Neural cell (in vitro differentiated cells): ENCODE data around the gene PIGK. TPM values are rescaled to one million over a fixed set of nuclear protein-coding genes. Genes with fewer than 3 reads are reported as not detected.

Experiments used
- H2AFZ ChIP-seq: fragments of 200-600, 300-800 bp; sonication (generic), shearing (Covaris generic); 2 replicates; pipeline ENCODE4 v1.6.0; 2014; ENCODE audit warnings: low read depth, mild to moderate bottlenecking, antibody characterized with exemption, low read length, moderate library complexity
- H3F3A ChIP-seq: fragments of 200-600 bp; shearing (Covaris generic); 2 replicates; pipeline ENCODE4 v1.6.1; 2016; ENCODE audit warnings: mild to moderate bottlenecking, moderate library complexity, mixed read lengths, antibody characterized with exemption, low read length; ENCODE audit not compliant: insufficient read depth, poor library complexity, severe bottlenecking
- H3K27ac ChIP-seq: fragments of 200-600, 300-800 bp; sonication (generic), shearing (Covaris generic); 2 replicates; pipeline ENCODE4 v1.5.1; 2014; ENCODE audit warnings: mild to moderate bottlenecking, low read length, moderate library complexity
- H3K27me3 ChIP-seq: fragments of 300-800, 200-600 bp; sonication (generic), shearing (Covaris generic); 2 replicates; pipeline ENCODE4 v1.6.0; 2014; ENCODE audit warnings: mild to moderate bottlenecking, low read depth, low read length, moderate library complexity; ENCODE audit not compliant: insufficient read depth
- H3K36me3 ChIP-seq: fragments of 300-800, 200-600 bp; sonication (generic), shearing (Covaris generic); 2 replicates; pipeline ENCODE4 v1.5.1; 2014; ENCODE audit warnings: mild to moderate bottlenecking, antibody characterized with exemption, low read length, moderate library complexity; ENCODE audit not compliant: insufficient read depth
- H3K4me2 ChIP-seq: fragments of 300-800, 200-600 bp; sonication (generic), shearing (Covaris generic); 2 replicates; pipeline ENCODE4 v1.6.0; 2014; ENCODE audit warnings: mild to moderate bottlenecking, low read length
- H3K4me3 ChIP-seq: fragments of 300-800, 200-600 bp; sonication (generic), shearing (Covaris generic); 2 replicates; pipeline ENCODE4 v1.5.1; 2014; ENCODE audit warnings: mild to moderate bottlenecking, low read length, moderate library complexity
- H3K79me2 ChIP-seq: fragments of 200-600 bp; shearing (Covaris generic); replicated peaks from 2 replicates; pipeline ENCODE4 v1.6.0; 2014; ENCODE audit warnings: mild to moderate bottlenecking, low read length, moderate library complexity; ENCODE audit not compliant: insufficient read depth
- H3K9ac ChIP-seq: fragments of 300-800, 200-600 bp; sonication (generic), shearing (Covaris generic); 2 replicates; pipeline ENCODE4 v1.6.1; 2016; ENCODE audit warnings: mild to moderate bottlenecking, low read length, mixed read lengths
- H3K9me2 ChIP-seq: fragments of 200-600 bp; shearing (Covaris generic); 2 replicates; pipeline ENCODE4 v1.6.1; 2016; ENCODE audit warnings: mild to moderate bottlenecking, low read length, mixed read lengths; ENCODE audit not compliant: insufficient read depth
- H3K9me3 ChIP-seq: fragments of 200-600, 300-800 bp; sonication (generic), shearing (Covaris generic); 2 replicates; pipeline ENCODE4 v1.6.1; 2016; ENCODE audit warnings: mild to moderate bottlenecking, mixed run types, low read length, moderate library complexity, mixed read lengths
- H4K20me1 ChIP-seq: fragments of 200-600 bp; shearing (Covaris generic); 2 replicates; pipeline ENCODE4 v1.6.1; 2016; ENCODE audit warnings: mild to moderate bottlenecking, mixed run types; ENCODE audit not compliant: insufficient read depth
- EP300 ChIP-seq: fragments of 450-650 bp; conservative IDR thresholded peaks from 2 replicates; pipeline ENCODE4 v1.6.1; 2014; ENCODE audit warnings: antibody characterized with exemption, mild to moderate bottlenecking, moderate library complexity; ENCODE audit not compliant: poor library complexity, severe bottlenecking
- EZH2 ChIP-seq: fragments of 200-600, 300-800 bp; shearing (Covaris generic), sonication (generic); IDR thresholded peaks from 2 replicates; pipeline ENCODE4 v1.6.1; 2014; ENCODE audit warnings: antibody characterized with exemption, low read length, borderline replicate concordance, mild to moderate bottlenecking; ENCODE audit not compliant: insufficient read depth, poor library complexity, severe bottlenecking
- MXI1 ChIP-seq: fragments of 450-650 bp; conservative IDR thresholded peaks from 2 replicates; pipeline ENCODE4 v1.6.1; 2014; ENCODE audit warnings: antibody characterized with exemption, mild to moderate bottlenecking; ENCODE audit not compliant: poor library complexity, severe bottlenecking
- POLR2AphosphoS5 ChIP-seq: IDR thresholded peaks from 2 replicates; pipeline ENCODE4 v1.6.1; 2012
- RAD21 ChIP-seq: fragments of 450-650 bp; conservative IDR thresholded peaks from 2 replicates; pipeline ENCODE4 v1.6.1; 2014; ENCODE audit warnings: antibody characterized with exemption, mild to moderate bottlenecking, moderate library complexity
- SMC3 ChIP-seq: fragments of 450-650 bp; conservative IDR thresholded peaks from 2 replicates; pipeline ENCODE4 v1.6.1; 2014; ENCODE audit warnings: antibody characterized with exemption, mild to moderate bottlenecking, moderate library complexity; ENCODE audit not compliant: poor library complexity
- TAF1 ChIP-seq: IDR thresholded peaks from 2 replicates; pipeline ENCODE4 v1.6.1; 2012; ENCODE audit warnings: low read depth
- polyA plus RNA-seq: library from polyadenylated mRNA; depleted of rRNA; stranded (reverse); fragments of >200 nt; gene quantifications from 2 replicates; pipeline ENCODE4 v1.2.3, GENCODE V29; 2014
- TF ChIP-seq, protein P1 (sequence below): IDR thresholded peaks from 2 replicates; pipeline ENCODE4 v1.6.1; 2012; ENCODE audit warnings: borderline replicate concordance
- TF ChIP-seq, protein P2 (sequence below): fragments of 450-650 bp; IDR thresholded peaks from 2 replicates; pipeline ENCODE4 v1.5.1; 2014; ENCODE audit warnings: antibody characterized with exemption, mild to moderate bottlenecking, moderate library complexity; ENCODE audit not compliant: poor library complexity, severe bottlenecking

Gene PIGK
- polyA plus RNA-seq, 1 donor from 2014 or later, result 24.3 TPM

DNA sequence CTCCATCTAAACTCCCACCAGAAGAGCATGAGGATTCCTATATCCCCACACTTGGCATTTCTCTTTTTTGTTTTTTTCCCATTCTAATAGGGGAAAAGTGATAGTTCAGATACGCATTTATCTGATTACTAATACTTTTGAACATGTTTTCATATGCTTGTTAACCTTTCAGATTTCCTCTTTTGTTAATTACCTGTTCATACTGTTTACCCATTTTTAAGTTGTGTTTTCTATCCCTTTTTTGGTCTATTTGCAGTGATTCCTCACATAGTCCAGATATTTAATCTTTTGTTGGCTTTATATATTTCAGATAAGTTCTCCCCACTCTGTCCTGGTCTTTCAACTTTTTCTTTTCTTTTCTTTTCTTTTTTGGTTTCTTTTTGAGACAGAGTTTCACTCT lies 13.6 kb upstream of the PIGK start:
- no peak overlapping the region for H3K4me3 ChIP-seq
- H3K27ac ChIP-seq, result no peak overlapping the region
- no peaks in the 10 kb centered on the region for H3F3A ChIP-seq
- no peaks in the 10 kb centered on the region for H3K9me2 ChIP-seq
- no peaks in the 10 kb centered on the region for H3K9me3 ChIP-seq
- no peak overlapping the region for H3K4me2 ChIP-seq
- TF ChIP-seq, protein P1, sequence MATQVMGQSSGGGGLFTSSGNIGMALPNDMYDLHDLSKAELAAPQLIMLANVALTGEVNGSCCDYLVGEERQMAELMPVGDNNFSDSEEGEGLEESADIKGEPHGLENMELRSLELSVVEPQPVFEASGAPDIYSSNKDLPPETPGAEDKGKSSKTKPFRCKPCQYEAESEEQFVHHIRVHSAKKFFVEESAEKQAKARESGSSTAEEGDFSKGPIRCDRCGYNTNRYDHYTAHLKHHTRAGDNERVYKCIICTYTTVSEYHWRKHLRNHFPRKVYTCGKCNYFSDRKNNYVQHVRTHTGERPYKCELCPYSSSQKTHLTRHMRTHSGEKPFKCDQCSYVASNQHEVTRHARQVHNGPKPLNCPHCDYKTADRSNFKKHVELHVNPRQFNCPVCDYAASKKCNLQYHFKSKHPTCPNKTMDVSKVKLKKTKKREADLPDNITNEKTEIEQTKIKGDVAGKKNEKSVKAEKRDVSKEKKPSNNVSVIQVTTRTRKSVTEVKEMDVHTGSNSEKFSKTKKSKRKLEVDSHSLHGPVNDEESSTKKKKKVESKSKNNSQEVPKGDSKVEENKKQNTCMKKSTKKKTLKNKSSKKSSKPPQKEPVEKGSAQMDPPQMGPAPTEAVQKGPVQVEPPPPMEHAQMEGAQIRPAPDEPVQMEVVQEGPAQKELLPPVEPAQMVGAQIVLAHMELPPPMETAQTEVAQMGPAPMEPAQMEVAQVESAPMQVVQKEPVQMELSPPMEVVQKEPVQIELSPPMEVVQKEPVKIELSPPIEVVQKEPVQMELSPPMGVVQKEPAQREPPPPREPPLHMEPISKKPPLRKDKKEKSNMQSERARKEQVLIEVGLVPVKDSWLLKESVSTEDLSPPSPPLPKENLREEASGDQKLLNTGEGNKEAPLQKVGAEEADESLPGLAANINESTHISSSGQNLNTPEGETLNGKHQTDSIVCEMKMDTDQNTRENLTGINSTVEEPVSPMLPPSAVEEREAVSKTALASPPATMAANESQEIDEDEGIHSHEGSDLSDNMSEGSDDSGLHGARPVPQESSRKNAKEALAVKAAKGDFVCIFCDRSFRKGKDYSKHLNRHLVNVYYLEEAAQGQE, result no peak
- TF ChIP-seq, protein P2, sequence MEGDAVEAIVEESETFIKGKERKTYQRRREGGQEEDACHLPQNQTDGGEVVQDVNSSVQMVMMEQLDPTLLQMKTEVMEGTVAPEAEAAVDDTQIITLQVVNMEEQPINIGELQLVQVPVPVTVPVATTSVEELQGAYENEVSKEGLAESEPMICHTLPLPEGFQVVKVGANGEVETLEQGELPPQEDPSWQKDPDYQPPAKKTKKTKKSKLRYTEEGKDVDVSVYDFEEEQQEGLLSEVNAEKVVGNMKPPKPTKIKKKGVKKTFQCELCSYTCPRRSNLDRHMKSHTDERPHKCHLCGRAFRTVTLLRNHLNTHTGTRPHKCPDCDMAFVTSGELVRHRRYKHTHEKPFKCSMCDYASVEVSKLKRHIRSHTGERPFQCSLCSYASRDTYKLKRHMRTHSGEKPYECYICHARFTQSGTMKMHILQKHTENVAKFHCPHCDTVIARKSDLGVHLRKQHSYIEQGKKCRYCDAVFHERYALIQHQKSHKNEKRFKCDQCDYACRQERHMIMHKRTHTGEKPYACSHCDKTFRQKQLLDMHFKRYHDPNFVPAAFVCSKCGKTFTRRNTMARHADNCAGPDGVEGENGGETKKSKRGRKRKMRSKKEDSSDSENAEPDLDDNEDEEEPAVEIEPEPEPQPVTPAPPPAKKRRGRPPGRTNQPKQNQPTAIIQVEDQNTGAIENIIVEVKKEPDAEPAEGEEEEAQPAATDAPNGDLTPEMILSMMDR, result no peak
- TF ChIP-seq TAF1, result no peak
- TF ChIP-seq MXI1, result no peak
- TF ChIP-seq EP300, result no peak
- TF ChIP-seq EZH2, result no peak
- TF ChIP-seq POLR2AphosphoS5, result no peak
- TF ChIP-seq RAD21, result no peak
- no peak for TF ChIP-seq SMC3
- H3K9ac ChIP-seq, result no peak overlapping the region
- no peaks in the 10 kb centered on the region for H4K20me1 ChIP-seq
- no peak overlapping the region for H2AFZ ChIP-seq
- H3K79me2 ChIP-seq, result no peaks in the 10 kb centered on the region
- no peaks in the 10 kb centered on the region for H3K27me3 ChIP-seq
- H3K36me3 ChIP-seq, result no peaks in the 10 kb centered on the region

DNA sequence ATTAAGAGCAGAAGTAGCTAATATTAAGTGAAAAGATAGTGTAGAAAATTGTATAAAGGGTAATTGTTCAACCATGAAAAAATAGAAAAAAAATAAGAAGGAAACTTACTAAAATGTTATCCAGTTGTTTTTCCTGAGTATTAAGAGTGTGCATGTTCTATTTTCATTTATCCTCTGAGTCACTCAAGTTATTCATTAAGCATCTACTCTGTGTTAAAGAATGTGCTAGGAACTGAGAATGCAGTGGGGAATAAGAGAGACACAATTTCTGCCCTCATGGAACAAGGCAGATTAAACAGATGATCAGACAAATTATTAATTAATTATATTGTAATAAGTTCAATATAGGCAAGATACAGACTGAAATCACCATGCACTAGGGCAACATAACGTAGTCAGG lies 10.8 kb upstream of the PIGK start:
- Histone ChIP-seq H3K79me2 (no peaks in the 10 kb centered on the region), H3K9ac (no peak overlapping the region), H3K27me3 (no peaks in the 10 kb centered on the region), H3K9me2 (no peaks in the 10 kb centered on the region), H4K20me1 (no peaks in the 10 kb centered on the region), H3K9me3 (no peaks in the 10 kb centered on the region), H3K36me3 (no peaks in the 10 kb centered on the region), H3F3A (no peaks in the 10 kb centered on the region), H3K27ac (no peak overlapping the region), H3K4me3 (no peak overlapping the region), H2AFZ (no peak overlapping the region), H3K4me2 (no peak overlapping the region)
- TF ChIP-seq SMC3 (no peak), EZH2 (no peak), MXI1 (no peak), EP300 (no peak), POLR2AphosphoS5 (no peak), TAF1 (no peak), RAD21 (no peak)
- TF ChIP-seq, protein P2, result no peak
- TF ChIP-seq, protein P1, result no peak
